K562 (cell line): ENCODE results near the gene ZNF644. TPM values are rescaled to one million over a fixed set of nuclear protein-coding genes. Genes with fewer than 3 reads are reported as not detected.

ENCODE experiments used
- ATAC-seq: fragments of 200-7000 bp; cut with Tn5 transposase; 3 replicates; pipeline ENCODE4 v1.9.1; 2020; ENCODE audit warnings: moderate library complexity
- BruUV-seq: library from RNA; stranded (reverse); fragments of 400-500 nt; replicated peaks from 2 replicates; lab custom pipeline; 2021; lab: Mats Ljungman, UMichigan
- CTCF ChIA-PET: fragments of 300-600 bp; formaldehyde crosslinking; extraction: SDS; loops from one replicate; lab custom pipeline; 2021; ENCODE audit warnings: low intra/inter-chr PET ratio; lab: Yijun Ruan, JAX
- POLR2A ChIA-PET: fragments of 300-600, 350-650 bp; sonication (Branson Sonifier 250); formaldehyde crosslinking; extraction: SDS; loops from one replicate; lab custom pipeline; 2021; ENCODE audit warnings: antibody characterized with exemption, inconsistent platforms; lab: Yijun Ruan, JAX
- DNase-seq, 4 experiments: peaks; one replicate each; pipeline versions ENCODE4 v3.0.0 to v3.0.0-alpha.2; 2011 to 2018; ENCODE audit warnings: low spot score in 3 of 4, mixed read lengths in 3 of 4; ENCODE audit errors: extremely low read depth in 1 of 4
- FAIRE-seq: peaks from 2 replicates; lab custom pipeline; 2011; peaks lifted over from hg19 to GRCh38; lab: Jason Lieb, UNC
- H2AFZ ChIP-seq: 2 replicates; pipeline ENCODE4 v1.6.0; 2011; ENCODE audit warnings: low read depth, low read length, control low read depth, inconsistent platforms
- H3K27ac ChIP-seq: fragments of 200-600 bp; 3 replicates; pipeline ENCODE4 v1.8.0; 2011; ENCODE audit warnings: low read depth, mild to moderate bottlenecking, control low read depth, inconsistent platforms, low read length, moderate library complexity, mixed read lengths; ENCODE audit errors: extremely low read depth
- H3K27me3 ChIP-seq, 2 experiments: fragments of 300-600 bp in 1 of 2; 2 replicates in 1 of 2; 3 replicates in 1 of 2; pipeline versions ENCODE4 v1.6.0 to v1.8.0; 2011; ENCODE audit warnings: inconsistent platforms in 2 of 2, low read length in 2 of 2, mild to moderate bottlenecking in 1 of 2, mixed read lengths in 1 of 2, moderate library complexity in 1 of 2; ENCODE audit not compliant: control insufficient read depth in 2 of 2, insufficient read depth in 2 of 2
- H3K36me3 ChIP-seq: fragments of 300-600 bp; 3 replicates; pipeline ENCODE4 v1.8.0; 2011; ENCODE audit warnings: mild to moderate bottlenecking, low read length, inconsistent platforms; ENCODE audit not compliant: control insufficient read depth, insufficient read depth
- H3K4me1 ChIP-seq, 2 experiments: fragments of 200-600 bp in 1 of 2; replicated peaks in 1 of 2; 2 replicates in 1 of 2; 3 replicates in 1 of 2; pipeline versions ENCODE4 v1.5.1 to v1.8.0; 2011; ENCODE audit warnings: inconsistent platforms in 2 of 2, low read length in 2 of 2, mild to moderate bottlenecking in 1 of 2, mixed read lengths in 1 of 2, moderate library complexity in 1 of 2; ENCODE audit not compliant: control insufficient read depth in 2 of 2, insufficient read depth in 2 of 2
- H3K4me2 ChIP-seq: 2 replicates; pipeline ENCODE4 v1.6.1; 2011; ENCODE audit warnings: low read length, control low read depth, inconsistent platforms, mixed read lengths; ENCODE audit not compliant: insufficient read depth
- H3K4me3 ChIP-seq: fragments of 200-600 bp; sonication (generic), shearing (Covaris generic); 2 replicates; pipeline ENCODE4 v1.5.1; 2016; ENCODE audit warnings: control low read depth, inconsistent platforms
- H3K79me2 ChIP-seq: fragments of 200-600 bp; 3 replicates; pipeline ENCODE4 v1.8.0; 2011; ENCODE audit warnings: low read length, inconsistent platforms; ENCODE audit not compliant: control insufficient read depth, insufficient read depth
- H3K9ac ChIP-seq, 2 experiments: 2 replicates each; pipeline versions ENCODE4 v1.6.0 to v1.6.1; 2011; ENCODE audit warnings: low read depth in 2 of 2, low read length in 2 of 2, control low read depth in 1 of 2, inconsistent platforms in 1 of 2, mild to moderate bottlenecking in 1 of 2, mixed read lengths in 1 of 2; ENCODE audit not compliant: insufficient read depth in 1 of 2
- H3K9me1 ChIP-seq: one replicate; pipeline ENCODE4 v1.6.0; 2011; ENCODE audit warnings: inconsistent platforms, mild to moderate bottlenecking, low read length, moderate library complexity; ENCODE audit not compliant: control insufficient read depth, insufficient read depth
- H3K9me3 ChIP-seq: replicated peaks from 2 replicates; pipeline ENCODE4 v1.5.1; 2011; ENCODE audit warnings: low read depth, low read length, inconsistent platforms; ENCODE audit not compliant: control insufficient read depth, insufficient read depth
- H4K20me1 ChIP-seq: replicated peaks from 2 replicates; pipeline ENCODE4 v1.6.1; 2011; ENCODE audit warnings: low read length, inconsistent platforms, mixed read lengths; ENCODE audit not compliant: control insufficient read depth, insufficient read depth
- CREB1 ChIP-seq, 2 experiments: sonication (generic) in 1 of 2; formaldehyde crosslinking in 1 of 2; IDR thresholded peaks; 2 replicates each; pipeline versions ENCODE4 v1.6.1 to v1.8.0; 2012 to 2022; ENCODE audit warnings: inconsistent platforms in 1 of 2, mild to moderate bottlenecking in 1 of 2, missing genetic modification reagents in 1 of 2, moderate library complexity in 1 of 2
- ETV5 ChIP-seq: sonication (generic); formaldehyde crosslinking; IDR thresholded peaks from 2 replicates; pipeline ENCODE4 v1.4.0; 2020; ENCODE audit warnings: low read depth, mild to moderate bottlenecking, missing genetic modification reagents
- EZH2 ChIP-seq: IDR thresholded peaks from 2 replicates; pipeline ENCODE4 v1.6.1; 2012; ENCODE audit warnings: low read depth, mild to moderate bottlenecking, inconsistent platforms, low read length, borderline replicate concordance
- KDM1A ChIP-seq, 2 experiments: fragments of 450-650 bp; IDR thresholded peaks; 2 replicates each; pipeline ENCODE4 v1.6.1; 2016; ENCODE audit warnings: mild to moderate bottlenecking in 2 of 2
- PRDM10 ChIP-seq: fragments of 450-650 bp; IDR thresholded peaks from 2 replicates; pipeline ENCODE4 v1.6.1; 2018; ENCODE audit not compliant: partially characterized antibody
- TGIF2 ChIP-seq: sonication (generic); formaldehyde crosslinking; IDR thresholded peaks from 2 replicates; pipeline ENCODE4 v1.8.1; 2022; ENCODE audit warnings: mild to moderate bottlenecking, missing genetic modification reagents, moderate library complexity
- TRIM24 ChIP-seq, 2 experiments: fragments of 450-650 bp; IDR thresholded peaks; 2 replicates each; pipeline ENCODE4 v1.6.1; 2016
- ZNF134 ChIP-seq: fragments of 250-450 bp; sonication (Bioruptor Pico); conservative IDR thresholded peaks from 2 replicates; pipeline ENCODE4 v1.4.0; 2020
- ZSCAN32 ChIP-seq: fragments of 450-650 bp; formaldehyde crosslinking; IDR thresholded peaks from 2 replicates; pipeline ENCODE4 v1.4.0; 2020; ENCODE audit warnings: mild to moderate bottlenecking, moderate library complexity
- WGBS: fragments of 100-300 bp; shearing (Covaris generic); methylation state at CpG from one replicate; pipeline ENCODE4 v1.1.6; 2016; ENCODE audit warnings: low coverage, mixed read lengths; ENCODE audit not compliant: insufficient coverage; ENCODE audit errors: missing lambda C conversion rate; 5-methylcytosine and 5-hydroxymethylcytosine counted together
- in situ Hi-C: fragments of 300-500 bp; cut with MboI; formaldehyde crosslinking; loops from 4 replicates; pipeline ENCODE4 v1.15.0; 2018; ENCODE audit warnings: inconsistent platforms, mixed read lengths
- intact Hi-C: fragments of 100-400 bp; cut with micrococcal nuclease; formaldehyde crosslinking; loops from 2 replicates; pipeline ENCODE4 v1.14.2; 2022
- polyA plus RNA-seq, 8 experiments: library from polyadenylated mRNA; depleted of rRNA in 4 of 8; stranded (reverse) in 5 of 8; unstranded in 3 of 8; fragments of >200 nt; fragmentation: Nextera tagmentation in 2 of 8; fragmentation: Illumina TruSeq in 1 of 8; extraction: Ambion mirVana in 2 of 8; extraction: Trizol in 1 of 8; gene quantifications; 2 replicates each; pipeline versions ENCODE4 v1.2.1 to v1.2.3, GENCODE V29; 2011 to 2014; ENCODE audit warnings: inconsistent platforms in 1 of 8, missing spikeins in 1 of 8
- total RNA-seq, 7 experiments: library from RNA; depleted of rRNA in 6 of 7; stranded (reverse); fragments of >200 nt in 6 of 7; fragmentation: Illumina TruSeq in 2 of 7; extraction: Trizol in 2 of 7; gene quantifications; 2 replicates each; pipeline versions ENCODE4 v1.2.1 to v1.2.3, GENCODE V29; 2011 to 2021; ENCODE audit warnings: low replicate concordance in 1 of 7
- TF ChIP-seq, protein P1 (sequence below): sonication (generic); formaldehyde crosslinking; IDR thresholded peaks from 2 replicates; pipeline ENCODE4 v1.8.0; 2023; ENCODE audit warnings: mild to moderate bottlenecking, missing genetic modification reagents

ZNF644 gene
- total and polyA plus RNA-seq, 9 of the 15 experiments (the other 6 are each of a cell fraction or from before 2014, with no cell fraction given), result 25.3 to 71.4 (median 39.6) TPM

DNA sequence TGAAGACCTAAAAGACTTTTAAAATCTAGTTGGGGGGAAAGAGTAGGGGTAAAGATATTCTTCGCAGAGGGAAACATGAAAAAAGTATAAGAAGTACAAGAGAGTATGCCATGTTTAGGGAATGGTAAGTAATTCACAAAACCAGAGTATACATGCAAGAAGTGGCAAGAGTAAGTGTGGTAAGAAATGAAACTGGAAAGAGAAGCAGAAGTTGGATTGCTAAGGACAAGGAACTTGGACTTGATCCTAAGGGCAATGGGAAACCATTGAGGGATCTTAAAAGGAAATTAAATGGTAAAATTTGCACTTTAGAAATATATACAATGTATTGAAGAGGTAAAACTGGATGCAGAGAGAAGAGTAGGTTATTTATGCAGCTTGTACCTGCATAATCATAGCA is 9.2 kb upstream of the ZNF644 start:
- Histone ChIP-seq H3K27ac (no peak overlapping the region), H3K36me3 (no peaks in the 10 kb centered on the region), H3K4me2 (no peak overlapping the region), H3K9me3 (no peaks in the 10 kb centered on the region), H2AFZ (no peak overlapping the region), H3K27me3 (peaks cover 0 to 9% of the 10 kb centered on the region in 2 experiments; a peak in 2 of 5 replicates), H4K20me1 (no peaks in the 10 kb centered on the region), H3K9me1 (no peaks in the 10 kb centered on the region), H3K9ac (no peak overlapping the region), H3K4me1 (no peaks in the 10 kb centered on the region), H3K4me3 (no peak overlapping the region), H3K79me2 (no peaks in the 10 kb centered on the region)
- ATAC-seq, result no peak
- WGBS, result 0% methylated on average over 1 of the region's 1 CpG
- ChIA-PET POLR2A (interaction anchor here (0.6 to 0.7 kb wide), 2 partner anchors 9 to 528 kb away, joined by 3 read pairs; partner anchors contain the start of gene ZNF644), CTCF (no interaction called here)
- in situ Hi-C loops, result no loop called here
- no peak for DNase-seq
- no peak for FAIRE-seq
- no TSS peak for BruUV-seq
- intact Hi-C loops, result no loop called here
- no peak for TF ChIP-seq EZH2
- TF ChIP-seq KDM1A (IDR thresholded peaks at IDR 0.05), result no peak
- TF ChIP-seq TRIM24 (IDR thresholded peaks at IDR 0.05), result no peak
- TF ChIP-seq PRDM10, result no peak
- no peak for TF ChIP-seq CREB1 (IDR thresholded peaks at IDR 0.05)
- no peak for TF ChIP-seq CREB1 (CRISPR knock-in tag; IDR thresholded peaks at IDR 0.05)
- no peak for TF ChIP-seq ZNF134
- no peak for TF ChIP-seq ETV5
- no peak for TF ChIP-seq TGIF2 (CRISPR knock-in tag)
- TF ChIP-seq ZSCAN32 (CRISPR knock-in tag), result no peak
- TF ChIP-seq, protein P1, sequence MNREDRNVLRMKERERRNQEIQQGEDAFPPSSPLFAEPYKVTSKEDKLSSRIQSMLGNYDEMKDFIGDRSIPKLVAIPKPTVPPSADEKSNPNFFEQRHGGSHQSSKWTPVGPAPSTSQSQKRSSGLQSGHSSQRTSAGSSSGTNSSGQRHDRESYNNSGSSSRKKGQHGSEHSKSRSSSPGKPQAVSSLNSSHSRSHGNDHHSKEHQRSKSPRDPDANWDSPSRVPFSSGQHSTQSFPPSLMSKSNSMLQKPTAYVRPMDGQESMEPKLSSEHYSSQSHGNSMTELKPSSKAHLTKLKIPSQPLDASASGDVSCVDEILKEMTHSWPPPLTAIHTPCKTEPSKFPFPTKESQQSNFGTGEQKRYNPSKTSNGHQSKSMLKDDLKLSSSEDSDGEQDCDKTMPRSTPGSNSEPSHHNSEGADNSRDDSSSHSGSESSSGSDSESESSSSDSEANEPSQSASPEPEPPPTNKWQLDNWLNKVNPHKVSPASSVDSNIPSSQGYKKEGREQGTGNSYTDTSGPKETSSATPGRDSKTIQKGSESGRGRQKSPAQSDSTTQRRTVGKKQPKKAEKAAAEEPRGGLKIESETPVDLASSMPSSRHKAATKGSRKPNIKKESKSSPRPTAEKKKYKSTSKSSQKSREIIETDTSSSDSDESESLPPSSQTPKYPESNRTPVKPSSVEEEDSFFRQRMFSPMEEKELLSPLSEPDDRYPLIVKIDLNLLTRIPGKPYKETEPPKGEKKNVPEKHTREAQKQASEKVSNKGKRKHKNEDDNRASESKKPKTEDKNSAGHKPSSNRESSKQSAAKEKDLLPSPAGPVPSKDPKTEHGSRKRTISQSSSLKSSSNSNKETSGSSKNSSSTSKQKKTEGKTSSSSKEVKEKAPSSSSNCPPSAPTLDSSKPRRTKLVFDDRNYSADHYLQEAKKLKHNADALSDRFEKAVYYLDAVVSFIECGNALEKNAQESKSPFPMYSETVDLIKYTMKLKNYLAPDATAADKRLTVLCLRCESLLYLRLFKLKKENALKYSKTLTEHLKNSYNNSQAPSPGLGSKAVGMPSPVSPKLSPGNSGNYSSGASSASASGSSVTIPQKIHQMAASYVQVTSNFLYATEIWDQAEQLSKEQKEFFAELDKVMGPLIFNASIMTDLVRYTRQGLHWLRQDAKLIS, result no peak
